A673 (cell line): ENCODE measurements around the gene CNN1. TPM values are rescaled to one million over a fixed set of nuclear protein-coding genes. Genes with fewer than 3 reads are reported as not detected.

ENCODE experiments used
- BruUV-seq: library from RNA; stranded (reverse); fragments of 400-500 nt; replicated peaks from 2 replicates; lab custom pipeline; 2021; lab: Mats Ljungman, UMichigan
- CTCF ChIA-PET: fragments of 300-600 bp; sonication (Branson Sonifier 250); formaldehyde crosslinking; loops from one replicate; lab custom pipeline; 2022; ENCODE audit warnings: antibody characterized with exemption; lab: Charles Lee
- POLR2A ChIA-PET: fragments of 300-600 bp; sonication (Branson Sonifier 250); formaldehyde crosslinking; loops from one replicate; lab custom pipeline; 2022; ENCODE audit warnings: antibody characterized with exemption; ENCODE audit not compliant: low non-redundant PET; lab: Charles Lee
- DNase-seq: peaks from one replicate; pipeline ENCODE4 v3.0.0-alpha.2; 2015; ENCODE audit warnings: low spot score
- H3K27ac ChIP-seq: fragments of 200-600 bp; sonication (generic); 2 replicates; pipeline ENCODE4 v1.5.1; 2016; ENCODE audit warnings: mixed run types, low read depth, mild to moderate bottlenecking, mixed read lengths, antibody characterized with exemption, low read length; ENCODE audit not compliant: poor library complexity, severe bottlenecking
- H3K27me3 ChIP-seq: fragments of 200-600 bp; sonication (generic); replicated peaks from 2 replicates; pipeline ENCODE4 v1.6.1; 2017; ENCODE audit warnings: mixed run types, low read depth, mild to moderate bottlenecking, mixed read lengths, antibody characterized with exemption, low read length; ENCODE audit not compliant: insufficient read depth, poor library complexity
- H3K36me3 ChIP-seq: fragments of 200-600 bp; sonication (generic); 2 replicates; pipeline ENCODE4 v1.6.1; 2016; ENCODE audit warnings: mixed run types, mild to moderate bottlenecking, mixed read lengths, antibody characterized with exemption, low read length; ENCODE audit not compliant: insufficient read depth, poor library complexity, severe bottlenecking
- H3K4me1 ChIP-seq: fragments of 200-600 bp; sonication (generic); 2 replicates; pipeline ENCODE4 v1.6.1; 2017; ENCODE audit warnings: mixed run types, mild to moderate bottlenecking, mixed read lengths, antibody characterized with exemption, low read length; ENCODE audit not compliant: insufficient read depth, poor library complexity, severe bottlenecking
- H3K4me3 ChIP-seq: fragments of 200-600 bp; sonication (generic); 2 replicates; pipeline ENCODE4 v1.5.1; 2016; ENCODE audit warnings: low read depth, mixed run types, mild to moderate bottlenecking, mixed read lengths, low read length; ENCODE audit not compliant: poor library complexity, severe bottlenecking
- H3K9me3 ChIP-seq: fragments of 200-600 bp; sonication (generic); 2 replicates; pipeline ENCODE4 v1.6.1; 2016; ENCODE audit warnings: mixed run types, low read depth, mild to moderate bottlenecking, mixed read lengths, antibody characterized with exemption, low read length; ENCODE audit not compliant: poor library complexity, severe bottlenecking
- EZH2 ChIP-seq: fragments of 200-600 bp; sonication (generic); IDR thresholded peaks from 2 replicates; pipeline ENCODE4 v1.6.1; 2017; ENCODE audit warnings: borderline replicate concordance, low read depth, mild to moderate bottlenecking, mixed read lengths, antibody characterized with exemption, low read length; ENCODE audit not compliant: poor library complexity, severe bottlenecking
- intact Hi-C: fragments of 100-400 bp; cut with micrococcal nuclease; formaldehyde crosslinking; loops from one replicate; pipeline ENCODE4 v1.10.0; 2022; ENCODE audit not compliant: unreplicated experiment
- total RNA-seq: library from RNA; stranded (reverse); gene quantifications from 2 replicates; pipeline ENCODE4 v1.2.3, GENCODE V29; 2021
- TF ChIP-seq, protein P1 (sequence below): fragments of 300-800, 200-600 bp; sonication (generic); conservative IDR thresholded peaks from 2 replicates; pipeline ENCODE4 v1.5.1; 2017; ENCODE audit warnings: low read depth, mild to moderate bottlenecking, antibody characterized with exemption, low read length, moderate library complexity, mixed read lengths

Gene CNN1
- total RNA-seq, 1 experiment from 2014 or later: 0.60 TPM

DNA sequence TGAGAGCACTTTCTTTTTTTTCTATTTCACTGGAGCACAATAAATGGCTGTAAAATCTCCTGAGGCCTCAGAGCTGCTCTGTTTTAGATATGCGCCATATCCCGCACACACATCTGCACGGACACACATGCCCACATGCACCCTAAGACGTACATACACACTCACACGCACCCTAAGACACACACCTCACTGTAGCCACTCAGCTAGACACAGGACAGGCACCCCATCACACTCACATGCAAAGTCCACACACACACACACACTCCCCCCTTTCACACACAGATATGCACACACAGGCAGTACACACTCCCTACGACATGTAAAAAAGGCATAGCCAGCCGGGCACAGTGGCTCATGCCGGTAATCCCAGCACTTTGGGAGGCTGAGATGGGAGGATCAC, 11.6 kb downstream of the CNN1 start:
- ChIA-PET POLR2A (no interaction called here), CTCF (no interaction called here)
- intact Hi-C loops: no loop called here
- Histone ChIP-seq H3K4me3 (no peak overlapping the region), H3K4me1 (no peaks in the 10 kb centered on the region), H3K27me3 (no peaks in the 10 kb centered on the region), H3K36me3 (peaks cover 18% of the 10 kb centered on the region), H3K9me3 (no peaks in the 10 kb centered on the region), H3K27ac (no peak overlapping the region)
- no peak for DNase-seq
- no TSS peak for BruUV-seq
- TF ChIP-seq, protein P1, sequence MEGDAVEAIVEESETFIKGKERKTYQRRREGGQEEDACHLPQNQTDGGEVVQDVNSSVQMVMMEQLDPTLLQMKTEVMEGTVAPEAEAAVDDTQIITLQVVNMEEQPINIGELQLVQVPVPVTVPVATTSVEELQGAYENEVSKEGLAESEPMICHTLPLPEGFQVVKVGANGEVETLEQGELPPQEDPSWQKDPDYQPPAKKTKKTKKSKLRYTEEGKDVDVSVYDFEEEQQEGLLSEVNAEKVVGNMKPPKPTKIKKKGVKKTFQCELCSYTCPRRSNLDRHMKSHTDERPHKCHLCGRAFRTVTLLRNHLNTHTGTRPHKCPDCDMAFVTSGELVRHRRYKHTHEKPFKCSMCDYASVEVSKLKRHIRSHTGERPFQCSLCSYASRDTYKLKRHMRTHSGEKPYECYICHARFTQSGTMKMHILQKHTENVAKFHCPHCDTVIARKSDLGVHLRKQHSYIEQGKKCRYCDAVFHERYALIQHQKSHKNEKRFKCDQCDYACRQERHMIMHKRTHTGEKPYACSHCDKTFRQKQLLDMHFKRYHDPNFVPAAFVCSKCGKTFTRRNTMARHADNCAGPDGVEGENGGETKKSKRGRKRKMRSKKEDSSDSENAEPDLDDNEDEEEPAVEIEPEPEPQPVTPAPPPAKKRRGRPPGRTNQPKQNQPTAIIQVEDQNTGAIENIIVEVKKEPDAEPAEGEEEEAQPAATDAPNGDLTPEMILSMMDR: no peak
- TF ChIP-seq EZH2: no peak

GRCh38 chr19:11551603-11552235, 13.1 kb downstream of the CNN1 start:
- ChIA-PET POLR2A (no interaction called here), CTCF (interaction anchor here (0.5 kb wide), 1 partner anchor 69 kb away, joined by 3 read pairs; no protein-coding TSS in a partner anchor)
- H3K4me1 ChIP-seq: no peaks in the 10 kb centered on the region
- no peak overlapping the region for H3K4me3 ChIP-seq
- intact Hi-C loops: no loop called here
- peaks cover 21% of the 10 kb centered on the region for H3K36me3 ChIP-seq
- no peak for TF ChIP-seq EZH2
- TF ChIP-seq, protein P1: peak; percentile 58
- no peak overlapping the region for H3K27ac ChIP-seq
- no peak for DNase-seq
- no peaks in the 10 kb centered on the region for H3K27me3 ChIP-seq
- no peaks in the 10 kb centered on the region for H3K9me3 ChIP-seq
- BruUV-seq: no TSS peak

- POLR2A ChIA-PET: no interaction called here
- no peak overlapping the region for H3K4me3 ChIP-seq
- no peak for TF ChIP-seq EZH2
- TF ChIP-seq, protein P1: no peak
Observed at GRCh38 chr19:11552666-11553372, 14.2 kb downstream of the CNN1 start.

More at GRCh38 chr19:11552666-11553372, 14.2 kb downstream of the CNN1 start:
- DNase-seq: no peak
- CTCF ChIA-PET: no interaction called here
- Histone ChIP-seq H3K9me3 (no peaks in the 10 kb centered on the region), H3K36me3 (peaks cover 21% of the 10 kb centered on the region), H3K27ac (no peak overlapping the region), H3K27me3 (no peaks in the 10 kb centered on the region), H3K4me1 (peaks cover 2% of the 10 kb centered on the region)
- no TSS peak for BruUV-seq
- intact Hi-C loops: no loop called here
